ENCODE data around the gene DCC.

The DCC gene

GRCh38 chr18:53544917-53545316 lies 1204.9 kb downstream of the DCC start:
- no peak for TF ChIP-seq CTCF (IDR thresholded peaks at IDR 0.05)
- no peak for DNase-seq (ENCODE audit: low spot score)
- no peak overlapping the region for H3K27ac ChIP-seq
- no peak overlapping the region for H3K4me3 ChIP-seq

- Histone ChIP-seq H3K4me3 (no peak overlapping the region), H3K27ac (no peak overlapping the region)
- no peak for DNase-seq (ENCODE audit: low spot score)
- no peak for TF ChIP-seq CTCF (IDR thresholded peaks at IDR 0.05)
These were observed 1212.0 kb downstream of the DCC start for GRCh38 chr18:53551868-53552426.

- H3K27ac ChIP-seq = no peak overlapping the region
- TF ChIP-seq CTCF (IDR thresholded peaks at IDR 0.05) = no peak
- DNase-seq (ENCODE audit: low spot score) = no peak
- H3K4me3 ChIP-seq = no peak overlapping the region
These were observed 1213.0 kb downstream of the DCC start for GRCh38 chr18:53553030-53553429.

- Histone ChIP-seq H3K27ac (no peak overlapping the region), H3K4me3 (no peak overlapping the region)
- DNase-seq (ENCODE audit: low spot score) = no peak
- no peak for TF ChIP-seq CTCF (IDR thresholded peaks at IDR 0.05)
These were observed 1216.5 kb downstream of the DCC start for GRCh38 chr18:53556450-53556849.

- no peak for TF ChIP-seq CTCF (IDR thresholded peaks at IDR 0.05)
- no peak overlapping the region for H3K4me3 ChIP-seq
- H3K27ac ChIP-seq = no peak overlapping the region
- no peak for DNase-seq (ENCODE audit: low spot score)
These were observed 1220.5 kb downstream of the DCC start for GRCh38 chr18:53560546-53560945.

- DNase-seq (ENCODE audit: low spot score) = no peak
- no peak overlapping the region for H3K27ac ChIP-seq
- TF ChIP-seq CTCF (IDR thresholded peaks at IDR 0.05) = no peak
- H3K4me3 ChIP-seq = no peak overlapping the region
These were observed 1226.6 kb downstream of the DCC start for GRCh38 chr18:53566626-53567025.

- Histone ChIP-seq H3K4me3 (no peak overlapping the region), H3K27ac (peak overlapping the region in 1 of 2 donors; percentile 5)
- no peak for TF ChIP-seq CTCF (IDR thresholded peaks at IDR 0.05)
- no peak for DNase-seq (ENCODE audit: low spot score)
These were observed 1228.1 kb downstream of the DCC start for GRCh38 chr18:53567929-53568574.
